Keratinocyte (primary cell): ENCODE results near the gene CCNYL1. TPM values are rescaled to one million over a fixed set of nuclear protein-coding genes. Genes with fewer than 3 reads are reported as not detected.

Experiments
- DNase-seq: peaks from one replicate; pipeline ENCODE4 v3.0.0-alpha.2; 2011; ENCODE audit warnings: low read depth, missing footprints, low spot score
- FAIRE-seq: peaks from 2 replicates; lab custom pipeline; 2011; peaks lifted over from hg19 to GRCh38; lab: Jason Lieb, UNC
- H2AFZ ChIP-seq: 2 replicates; pipeline ENCODE4 v1.6.0; 2012; ENCODE audit warnings: low read length, control low read depth, inconsistent platforms; ENCODE audit not compliant: control insufficient read depth
- H3K27ac ChIP-seq: 2 replicates; pipeline ENCODE4 v1.5.1; 2011; ENCODE audit warnings: low read length; ENCODE audit not compliant: control insufficient read depth, insufficient read depth
- H3K27me3 ChIP-seq: 3 replicates; pipeline ENCODE4 v1.6.0; 2011; ENCODE audit warnings: low read length; ENCODE audit not compliant: control insufficient read depth, insufficient read depth; ENCODE audit errors: extremely low read depth
- H3K36me3 ChIP-seq, 2 experiments: 2 replicates in 1 of 2; 3 replicates in 1 of 2; pipeline ENCODE4 v1.5.1; 2011; ENCODE audit warnings: low read length in 2 of 2, mild to moderate bottlenecking in 1 of 2; ENCODE audit not compliant: control insufficient read depth in 2 of 2, insufficient read depth in 2 of 2; ENCODE audit errors: extremely low read depth in 1 of 2
- H3K4me1 ChIP-seq: 3 replicates; pipeline ENCODE4 v1.5.1; 2011; ENCODE audit warnings: low read length; ENCODE audit not compliant: control insufficient read depth, insufficient read depth; ENCODE audit errors: extremely low read depth
- H3K4me2 ChIP-seq: 3 replicates; pipeline ENCODE4 v1.6.0; 2011; ENCODE audit warnings: low read depth, low read length; ENCODE audit not compliant: control insufficient read depth, insufficient read depth; ENCODE audit errors: extremely low read depth
- H3K4me3 ChIP-seq, 3 experiments: fragments of 200-600 bp in 1 of 3; sonication (generic) in 1 of 3; 2 replicates in 2 of 3; 3 replicates in 1 of 3; pipeline ENCODE4 v1.5.1; 2011 to 2016; ENCODE audit warnings: low read length in 3 of 3, mild to moderate bottlenecking in 3 of 3, control low read depth in 2 of 3, inconsistent platforms in 1 of 3, low read depth in 1 of 3, mixed read lengths in 1 of 3, mixed run types in 1 of 3, moderate library complexity in 1 of 3; ENCODE audit not compliant: control insufficient read depth in 2 of 3, insufficient read depth in 2 of 3; ENCODE audit errors: extremely low read depth in 1 of 3
- H3K79me2 ChIP-seq: 2 replicates; pipeline ENCODE4 v1.6.0; 2012; ENCODE audit warnings: low read length; ENCODE audit not compliant: control insufficient read depth, insufficient read depth
- H3K9ac ChIP-seq: 3 replicates; pipeline ENCODE4 v1.6.0; 2011; ENCODE audit warnings: low read length; ENCODE audit not compliant: control insufficient read depth, insufficient read depth; ENCODE audit errors: extremely low read depth
- H3K9me1 ChIP-seq: 3 replicates; pipeline ENCODE4 v1.6.0; 2011; ENCODE audit warnings: low read length; ENCODE audit not compliant: control insufficient read depth, insufficient read depth; ENCODE audit errors: extremely low read depth
- H3K9me3 ChIP-seq: 2 replicates; pipeline ENCODE4 v1.5.1; 2012; ENCODE audit warnings: low read depth, low read length; ENCODE audit not compliant: control insufficient read depth
- H4K20me1 ChIP-seq: 3 replicates; pipeline ENCODE4 v1.6.0; 2011; ENCODE audit warnings: low read length; ENCODE audit not compliant: control insufficient read depth, insufficient read depth; ENCODE audit errors: extremely low read depth
- EZH2 ChIP-seq: IDR thresholded peaks from one replicate; pipeline ENCODE4 v1.6.1; 2012; ENCODE audit warnings: inconsistent platforms, mild to moderate bottlenecking, low read length, moderate library complexity
- dilution Hi-C: fragments of 300-500 bp; cut with MboI; formaldehyde crosslinking; loops from one replicate; pipeline ENCODE4 v1.7.0; 2020; ENCODE audit warnings: low sequenced_read_pairs; ENCODE audit not compliant: extremely low pct_ligation_motif_present
- polyA plus RNA-seq, 5 experiments: library from polyadenylated mRNA; depleted of rRNA in 3 of 5; stranded (reverse) in 3 of 5; stranded (forward) in 1 of 5; unstranded in 1 of 5; fragments of >200 nt; gene quantifications; 1 replicate in 1 of 5; 2 replicates in 3 of 5; 3 replicates in 1 of 5; pipeline versions ENCODE4 v1.2.1 to v1.2.3, GENCODE V29; 2011 to 2012; ENCODE audit warnings: missing spikeins in 2 of 5, low read depth in 1 of 5, low replicate concordance in 1 of 5
- TF ChIP-seq, protein P1 (sequence below), 3 experiments: IDR thresholded peaks in 1 of 3; conservative IDR thresholded peaks in 1 of 3; optimal IDR thresholded peaks in 1 of 3; 2 replicates in 2 of 3; 3 replicates in 1 of 3; pipeline versions ENCODE3 to v1.5.1; 2011; ENCODE audit warnings: low read length in 3 of 3, mild to moderate bottlenecking in 3 of 3, moderate library complexity in 2 of 3, control low read depth in 1 of 3, inconsistent platforms in 1 of 3; ENCODE audit not compliant: insufficient read depth in 2 of 3; ENCODE audit errors: extremely low read depth in 1 of 3

The CCNYL1 gene
- polyA plus RNA-seq, 1 donor (not counting 4 experiments of a cell fraction or from before 2014, with no cell fraction given), result 29.9 TPM

DNA sequence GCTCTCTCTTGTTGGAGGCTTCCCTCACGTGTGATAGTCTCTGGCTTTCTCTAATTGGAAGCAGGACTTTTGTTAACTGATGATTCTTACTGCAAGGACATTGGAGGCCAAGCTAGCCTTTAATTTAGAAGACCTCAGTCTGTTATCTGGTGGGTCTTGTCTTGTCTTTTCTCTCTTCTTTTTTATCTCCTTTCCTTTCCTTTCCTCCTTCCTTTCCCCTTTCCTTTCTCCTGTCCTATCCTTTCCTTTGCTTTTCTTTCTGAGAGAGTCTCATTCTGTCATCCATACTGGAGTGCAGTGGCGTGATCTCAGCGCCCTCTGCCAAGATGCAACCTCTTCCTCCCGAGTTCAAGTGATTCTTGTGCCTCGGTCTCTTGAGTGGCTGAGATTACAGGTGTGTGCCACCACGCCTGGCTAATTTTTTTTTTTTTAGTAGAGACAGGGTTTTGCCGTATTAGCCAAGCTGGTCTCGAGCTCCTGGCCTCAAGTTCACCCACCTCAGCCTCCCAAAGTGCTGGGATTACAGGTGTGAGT, 18.1 kb downstream of the CCNYL1 start:
- FAIRE-seq, result no peak
- no peaks in the 10 kb centered on the region for H3K79me2 ChIP-seq
- no peaks in the 10 kb centered on the region for H3K27me3 ChIP-seq
- no peak overlapping the region for H2AFZ ChIP-seq
- dilution Hi-C loops, result no loop called here
- H3K36me3 ChIP-seq, result peaks cover 1 to 16% of the 10 kb centered on the region in 2 experiments
- no peak for TF ChIP-seq EZH2
- TF ChIP-seq, protein P1, sequence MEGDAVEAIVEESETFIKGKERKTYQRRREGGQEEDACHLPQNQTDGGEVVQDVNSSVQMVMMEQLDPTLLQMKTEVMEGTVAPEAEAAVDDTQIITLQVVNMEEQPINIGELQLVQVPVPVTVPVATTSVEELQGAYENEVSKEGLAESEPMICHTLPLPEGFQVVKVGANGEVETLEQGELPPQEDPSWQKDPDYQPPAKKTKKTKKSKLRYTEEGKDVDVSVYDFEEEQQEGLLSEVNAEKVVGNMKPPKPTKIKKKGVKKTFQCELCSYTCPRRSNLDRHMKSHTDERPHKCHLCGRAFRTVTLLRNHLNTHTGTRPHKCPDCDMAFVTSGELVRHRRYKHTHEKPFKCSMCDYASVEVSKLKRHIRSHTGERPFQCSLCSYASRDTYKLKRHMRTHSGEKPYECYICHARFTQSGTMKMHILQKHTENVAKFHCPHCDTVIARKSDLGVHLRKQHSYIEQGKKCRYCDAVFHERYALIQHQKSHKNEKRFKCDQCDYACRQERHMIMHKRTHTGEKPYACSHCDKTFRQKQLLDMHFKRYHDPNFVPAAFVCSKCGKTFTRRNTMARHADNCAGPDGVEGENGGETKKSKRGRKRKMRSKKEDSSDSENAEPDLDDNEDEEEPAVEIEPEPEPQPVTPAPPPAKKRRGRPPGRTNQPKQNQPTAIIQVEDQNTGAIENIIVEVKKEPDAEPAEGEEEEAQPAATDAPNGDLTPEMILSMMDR (optimal IDR thresholded peaks at IDR 0.05 in 1 of 3, IDR thresholded peaks at IDR 0.05 in 1 of 3, conservative IDR thresholded peaks at IDR 0.05 in 1 of 3; ENCODE audit: extremely low read depth in 1 of 3, insufficient read depth in 2 of 3, low read length in 3 of 3), result no peak
- H3K4me1 ChIP-seq, result peaks cover 8% of the 10 kb centered on the region
- no peaks in the 10 kb centered on the region for H3K9me1 ChIP-seq
- DNase-seq, result no peak
- H3K4me3 ChIP-seq, result no peak overlapping the region
- H3K9me3 ChIP-seq, result no peaks in the 10 kb centered on the region
- H3K27ac ChIP-seq, result no peak overlapping the region
- H3K9ac ChIP-seq, result no peak overlapping the region
- H3K4me2 ChIP-seq, result no peak overlapping the region
- no peaks in the 10 kb centered on the region for H4K20me1 ChIP-seq

DNA sequence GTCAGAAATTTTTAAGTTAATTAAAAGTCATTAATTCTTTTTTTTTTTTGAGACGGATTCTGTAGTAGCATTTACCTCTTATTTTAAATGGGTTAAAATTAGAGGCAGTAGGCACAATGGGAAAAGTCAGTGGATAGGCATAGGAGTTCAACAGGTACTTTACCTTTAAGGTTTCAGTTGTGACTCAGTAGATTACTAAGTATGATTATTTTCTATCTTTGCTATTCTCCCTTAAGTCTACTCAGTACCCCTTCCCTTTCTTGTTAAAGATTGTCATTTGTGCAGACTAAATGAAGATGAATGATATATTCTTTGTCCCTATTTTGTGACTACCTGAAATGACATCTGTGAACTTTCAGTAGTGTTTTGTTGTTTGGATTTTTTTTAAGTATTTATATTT, 19.7 kb downstream of the CCNYL1 start:
- Histone ChIP-seq H3K79me2 (no peaks in the 10 kb centered on the region), H3K9ac (no peak overlapping the region), H3K4me3 (no peak overlapping the region), H4K20me1 (no peaks in the 10 kb centered on the region), H3K27ac (no peak overlapping the region), H3K36me3 (peaks cover 1 to 16% of the 10 kb centered on the region in 2 experiments), H3K27me3 (no peaks in the 10 kb centered on the region), H3K9me1 (peaks cover 2% of the 10 kb centered on the region), H3K4me2 (no peak overlapping the region), H2AFZ (no peak overlapping the region), H3K9me3 (no peaks in the 10 kb centered on the region), H3K4me1 (peaks cover 8% of the 10 kb centered on the region)
- no peak for TF ChIP-seq EZH2
- TF ChIP-seq, protein P1 (optimal IDR thresholded peaks at IDR 0.05 in 1 of 3, IDR thresholded peaks at IDR 0.05 in 1 of 3, conservative IDR thresholded peaks at IDR 0.05 in 1 of 3; ENCODE audit: extremely low read depth in 1 of 3, insufficient read depth in 2 of 3, low read length in 3 of 3), result no peak
- FAIRE-seq (no peak), DNase-seq (no peak)
- dilution Hi-C loops, result no loop called here
